B cell (primary cell): Measurements from ENCODE around the gene DCTD.

Experiments used
- EZH2 ChIP-seq: IDR thresholded peaks from 2 replicates; pipeline ENCODE4 v1.6.1; 2012; ENCODE audit warnings: borderline replicate concordance, low read depth, mild to moderate bottlenecking, moderate library complexity, low read length; ENCODE audit not compliant: insufficient read depth, poor library complexity, severe bottlenecking
- TF ChIP-seq, protein P1 (sequence below): fragments of 200-600 bp; IDR thresholded peaks from one replicate; pipeline ENCODE4 v1.8.0; 2022; ENCODE audit warnings: antibody characterized with exemption, mild to moderate bottlenecking

DNA sequence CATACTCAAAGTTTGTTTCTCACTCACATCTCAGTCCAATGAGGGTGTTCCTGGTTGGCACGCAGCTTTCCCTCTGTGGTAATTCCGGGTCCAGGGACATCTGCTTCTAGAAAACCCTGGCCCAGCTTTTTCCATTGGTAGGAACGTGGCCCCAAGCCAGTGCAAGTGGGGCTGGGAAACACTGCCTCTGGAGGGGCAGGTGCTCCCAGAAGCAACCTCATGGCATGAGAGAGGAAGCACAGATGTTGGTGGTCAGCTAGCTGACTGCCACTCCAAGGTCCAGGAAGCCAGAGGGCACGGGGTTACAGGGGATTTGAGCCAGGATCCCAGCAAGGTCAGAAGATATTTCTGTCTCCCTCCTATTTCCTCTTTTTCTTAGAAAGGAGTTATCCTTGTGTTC lies 47.5 kb downstream of the DCTD start:
- TF ChIP-seq, protein P1, sequence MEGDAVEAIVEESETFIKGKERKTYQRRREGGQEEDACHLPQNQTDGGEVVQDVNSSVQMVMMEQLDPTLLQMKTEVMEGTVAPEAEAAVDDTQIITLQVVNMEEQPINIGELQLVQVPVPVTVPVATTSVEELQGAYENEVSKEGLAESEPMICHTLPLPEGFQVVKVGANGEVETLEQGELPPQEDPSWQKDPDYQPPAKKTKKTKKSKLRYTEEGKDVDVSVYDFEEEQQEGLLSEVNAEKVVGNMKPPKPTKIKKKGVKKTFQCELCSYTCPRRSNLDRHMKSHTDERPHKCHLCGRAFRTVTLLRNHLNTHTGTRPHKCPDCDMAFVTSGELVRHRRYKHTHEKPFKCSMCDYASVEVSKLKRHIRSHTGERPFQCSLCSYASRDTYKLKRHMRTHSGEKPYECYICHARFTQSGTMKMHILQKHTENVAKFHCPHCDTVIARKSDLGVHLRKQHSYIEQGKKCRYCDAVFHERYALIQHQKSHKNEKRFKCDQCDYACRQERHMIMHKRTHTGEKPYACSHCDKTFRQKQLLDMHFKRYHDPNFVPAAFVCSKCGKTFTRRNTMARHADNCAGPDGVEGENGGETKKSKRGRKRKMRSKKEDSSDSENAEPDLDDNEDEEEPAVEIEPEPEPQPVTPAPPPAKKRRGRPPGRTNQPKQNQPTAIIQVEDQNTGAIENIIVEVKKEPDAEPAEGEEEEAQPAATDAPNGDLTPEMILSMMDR, result no peak
- TF ChIP-seq EZH2, result no peak
